Activated CD4-positive, alpha-beta T cell treated with anti-CD3 and anti-CD28 coated beads, Interleukin-2, Interleukin-6, amounts not matched to agents 100 ng/mL and 50 ng/mL, durations not matched to agents 16 hours and 8 hours (primary cell): Measurements from ENCODE around the gene AEBP1.

Experiments
- DNase-seq: peaks from one replicate; pipeline ENCODE4 v3.0.0-alpha.2; 2020

The AEBP1 gene

DNA sequence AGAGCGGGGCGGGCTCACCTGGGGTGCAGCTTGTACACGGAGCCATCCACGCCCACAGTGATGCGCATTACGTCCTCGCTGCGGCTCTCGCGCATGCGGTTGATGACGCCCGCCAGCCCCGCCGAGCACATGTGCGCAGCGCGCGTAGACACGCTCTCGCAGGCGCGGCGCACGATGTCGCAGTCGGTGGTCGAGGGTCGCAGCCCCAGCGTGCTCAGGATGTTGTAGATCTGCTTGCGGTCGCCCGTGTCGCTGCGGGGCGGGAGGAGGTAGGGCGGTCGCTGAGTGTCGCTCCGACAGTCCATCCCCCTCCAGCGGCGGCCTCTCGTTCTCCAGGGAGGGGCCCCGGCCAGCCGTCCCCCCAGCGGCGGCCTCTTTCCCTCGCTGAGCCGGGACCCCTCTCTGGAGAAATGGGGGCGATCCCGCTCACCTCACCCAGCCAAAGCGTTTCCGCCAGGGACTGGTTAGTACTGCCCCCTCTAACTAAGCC, 41.4 kb downstream of the AEBP1 start:
- peak; percentile 41 for DNase-seq

DNA sequence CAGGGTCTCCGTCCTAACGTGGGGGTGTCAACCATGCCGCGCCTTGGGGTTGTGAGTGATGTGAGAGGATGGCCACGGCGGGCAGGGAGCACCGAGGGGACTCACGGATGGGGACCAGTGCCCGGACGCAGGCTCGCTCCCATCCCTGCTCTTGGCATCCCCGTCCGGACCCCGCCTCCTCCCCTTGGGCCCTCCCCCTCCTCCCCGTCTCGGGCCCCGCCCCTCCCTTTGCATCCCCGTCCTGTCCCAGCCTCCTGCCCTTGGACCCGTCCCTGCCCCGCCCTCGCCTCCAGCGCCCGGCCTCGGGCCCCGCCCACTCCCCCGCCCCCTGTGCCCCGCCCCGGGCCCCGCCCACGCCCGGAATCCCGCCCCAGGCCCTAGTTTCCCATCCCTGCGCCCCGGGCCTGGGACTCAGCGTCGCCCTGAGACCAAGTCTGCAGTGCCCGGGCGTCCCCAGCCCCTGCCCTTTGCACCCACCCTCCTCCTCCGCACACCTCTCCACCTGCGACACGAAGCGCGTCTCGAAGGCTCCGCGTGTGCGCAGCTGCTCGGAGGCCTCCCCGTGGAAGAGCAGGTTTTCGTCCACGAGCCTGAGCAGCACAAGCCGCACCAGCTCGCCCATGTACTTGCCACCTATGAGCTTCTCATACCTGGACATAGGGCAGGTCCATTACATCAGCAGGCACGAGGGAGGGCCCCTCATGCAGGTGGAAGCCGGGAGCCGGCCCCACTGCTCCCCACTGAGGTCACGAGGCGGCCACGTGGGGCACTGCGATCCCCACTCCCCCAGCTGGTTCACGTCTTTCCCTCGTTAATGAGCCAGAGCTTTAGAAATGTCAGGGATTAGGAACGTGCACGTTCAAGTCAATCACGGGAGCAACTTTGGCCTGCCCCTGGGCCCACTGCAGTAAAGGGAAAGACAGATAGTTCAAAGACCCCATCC, 42.1 kb downstream of the AEBP1 start:
- peak; percentile 79 for DNase-seq

DNA sequence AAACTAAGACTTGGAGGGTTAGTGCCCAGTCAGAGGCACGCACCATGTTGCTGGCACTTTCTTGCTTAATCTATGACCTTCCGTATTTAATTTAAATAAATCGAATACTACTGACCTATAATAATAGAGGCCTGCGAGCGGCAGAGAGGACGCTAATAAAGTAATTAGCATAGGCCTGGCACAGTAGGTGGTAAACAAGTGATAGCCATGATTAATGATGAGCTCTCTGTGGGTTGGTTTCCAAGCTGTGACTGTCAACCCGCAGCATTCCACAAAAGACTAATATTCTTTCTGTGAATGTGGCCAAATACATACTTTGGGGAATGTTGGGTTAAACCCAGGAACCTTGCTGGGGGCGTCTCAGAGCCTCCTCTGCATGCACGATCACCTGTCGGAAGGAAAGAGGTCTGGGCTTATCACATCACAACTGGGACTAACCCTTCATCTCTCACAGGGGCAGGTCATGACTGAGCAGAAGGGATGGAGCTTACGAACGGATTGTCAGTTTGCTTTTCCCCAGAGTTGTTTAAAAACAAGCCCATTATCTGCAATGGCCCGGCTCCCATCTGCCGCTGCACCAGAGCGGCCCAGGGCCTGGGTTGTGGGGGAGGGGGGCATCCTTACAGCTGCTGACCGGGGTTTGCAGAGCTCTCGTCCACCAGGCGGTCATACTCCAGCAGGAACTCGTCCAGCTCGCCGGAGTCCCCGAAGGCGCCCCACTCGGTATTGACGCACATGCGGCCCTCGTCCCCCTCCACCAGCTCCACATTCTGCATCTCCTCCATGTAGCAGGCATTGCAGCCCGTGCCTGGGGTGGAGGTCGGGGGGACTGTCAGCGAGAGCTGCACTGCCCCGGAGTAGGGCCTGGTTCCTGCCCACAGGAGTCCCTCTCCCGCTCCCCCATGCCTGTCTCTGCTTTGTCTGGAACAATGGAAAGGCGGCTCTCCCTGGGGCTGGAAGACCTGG, 43.2 kb downstream of the AEBP1 start:
- no peak for DNase-seq

DNA sequence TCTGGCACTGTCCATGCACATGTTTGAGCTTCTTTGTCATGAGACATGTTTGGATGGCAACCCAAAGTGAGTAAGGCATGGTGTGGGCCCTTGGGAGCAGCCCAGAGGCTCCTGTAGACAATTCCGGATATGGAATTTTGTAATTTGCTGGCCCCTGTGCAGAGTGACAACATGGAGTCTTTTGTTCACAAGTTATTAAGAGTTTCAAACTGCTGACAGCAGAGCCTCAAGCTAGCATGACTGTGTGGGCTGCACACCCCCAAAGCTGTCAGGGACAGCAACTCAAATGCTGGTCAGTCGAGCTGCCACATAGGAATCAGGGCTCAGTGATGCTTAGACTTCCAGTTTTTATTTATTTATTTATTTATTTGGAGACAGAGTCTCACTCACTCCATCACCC, 44.0 kb downstream of the AEBP1 start:
- no peak for DNase-seq

DNA sequence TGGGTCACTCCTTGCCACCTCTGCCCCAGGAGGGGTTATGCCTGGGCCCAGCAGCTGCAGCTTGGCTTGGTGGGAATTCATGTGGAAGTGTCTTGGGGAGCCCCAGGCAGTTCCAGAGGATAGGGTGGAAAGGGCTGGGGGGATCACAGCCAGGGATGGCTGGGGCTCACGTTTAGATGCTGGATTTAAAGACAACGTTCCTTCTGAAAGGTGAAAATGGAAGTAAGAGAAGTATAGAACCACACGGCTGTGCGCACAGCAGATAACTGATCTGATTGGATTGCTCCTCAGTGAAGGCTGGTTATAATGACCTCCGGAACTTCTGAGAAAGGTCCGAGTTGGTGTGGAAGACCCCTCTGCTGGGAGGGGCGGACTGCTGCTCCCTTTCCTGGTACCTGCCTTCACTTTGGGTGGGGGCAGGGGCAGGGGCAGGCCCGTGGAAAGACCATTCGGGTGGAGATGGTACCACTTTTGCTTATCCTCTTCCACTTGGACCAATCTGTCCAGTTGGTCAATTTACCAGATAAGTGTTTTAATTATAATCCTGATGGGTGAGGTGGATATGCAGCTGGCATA, 44.9 kb downstream of the AEBP1 start:
- no peak for DNase-seq

DNA sequence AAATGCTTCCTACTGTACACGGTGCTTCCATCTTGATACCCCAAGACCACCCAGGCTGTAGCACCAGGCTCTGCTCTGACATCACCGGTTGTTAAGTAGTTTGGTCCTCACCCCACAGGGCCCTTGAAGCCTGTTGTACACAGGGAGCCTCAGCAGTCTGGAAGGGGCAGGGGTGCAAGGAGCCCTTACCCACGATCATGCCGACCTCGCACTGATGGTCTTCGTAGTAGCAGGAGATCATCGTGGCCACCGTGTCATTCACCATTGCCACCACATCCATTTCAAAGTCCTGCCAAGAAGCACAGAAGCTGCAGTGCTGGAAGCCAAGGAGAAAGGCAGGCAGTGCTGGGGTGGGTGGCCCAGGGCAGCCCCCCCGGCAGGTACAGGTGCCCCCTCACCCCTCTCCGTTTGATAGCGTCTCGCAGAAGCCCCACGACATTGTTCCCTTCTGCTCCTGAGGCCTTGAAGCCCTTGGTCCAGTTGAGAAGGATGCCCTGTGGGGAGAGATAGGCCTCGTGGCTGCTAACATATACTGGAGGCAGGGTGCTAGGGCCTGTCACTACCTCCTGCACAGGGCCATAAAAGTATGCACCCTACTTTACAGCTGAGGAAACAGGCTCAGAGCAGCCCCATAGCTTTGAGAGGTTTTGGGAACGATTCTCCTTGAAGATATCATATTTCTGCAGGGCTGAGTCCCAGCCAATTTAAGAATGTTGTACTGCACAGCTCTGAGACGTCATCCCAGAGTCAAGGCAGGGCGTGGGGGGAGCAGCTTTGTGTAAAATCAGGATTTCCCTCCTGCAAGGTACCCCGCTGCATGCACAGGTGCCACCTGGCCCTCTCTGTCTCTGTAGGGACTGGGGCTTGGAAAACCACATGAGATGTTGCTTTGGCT, 45.7 kb downstream of the AEBP1 start:
- no peak for DNase-seq

DNA sequence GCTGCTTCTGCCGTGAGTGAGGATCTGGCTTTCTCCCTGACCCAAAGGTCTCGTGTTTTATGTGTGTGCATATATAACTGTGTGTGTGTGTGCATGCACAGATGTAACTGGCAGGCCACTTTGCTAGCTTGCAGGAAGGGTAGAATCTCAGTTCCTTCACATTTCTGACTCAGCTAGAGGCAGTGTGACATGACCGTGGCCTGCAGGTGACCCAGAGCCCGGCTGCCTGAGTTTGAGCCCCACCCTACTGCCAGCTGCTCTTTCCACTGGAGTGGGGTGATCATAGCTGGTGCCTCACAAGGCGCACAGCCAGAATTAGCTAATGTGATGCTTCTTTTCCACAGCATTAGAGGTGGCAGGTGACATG, 46.3 kb downstream of the AEBP1 start:
- no peak for DNase-seq

DNA sequence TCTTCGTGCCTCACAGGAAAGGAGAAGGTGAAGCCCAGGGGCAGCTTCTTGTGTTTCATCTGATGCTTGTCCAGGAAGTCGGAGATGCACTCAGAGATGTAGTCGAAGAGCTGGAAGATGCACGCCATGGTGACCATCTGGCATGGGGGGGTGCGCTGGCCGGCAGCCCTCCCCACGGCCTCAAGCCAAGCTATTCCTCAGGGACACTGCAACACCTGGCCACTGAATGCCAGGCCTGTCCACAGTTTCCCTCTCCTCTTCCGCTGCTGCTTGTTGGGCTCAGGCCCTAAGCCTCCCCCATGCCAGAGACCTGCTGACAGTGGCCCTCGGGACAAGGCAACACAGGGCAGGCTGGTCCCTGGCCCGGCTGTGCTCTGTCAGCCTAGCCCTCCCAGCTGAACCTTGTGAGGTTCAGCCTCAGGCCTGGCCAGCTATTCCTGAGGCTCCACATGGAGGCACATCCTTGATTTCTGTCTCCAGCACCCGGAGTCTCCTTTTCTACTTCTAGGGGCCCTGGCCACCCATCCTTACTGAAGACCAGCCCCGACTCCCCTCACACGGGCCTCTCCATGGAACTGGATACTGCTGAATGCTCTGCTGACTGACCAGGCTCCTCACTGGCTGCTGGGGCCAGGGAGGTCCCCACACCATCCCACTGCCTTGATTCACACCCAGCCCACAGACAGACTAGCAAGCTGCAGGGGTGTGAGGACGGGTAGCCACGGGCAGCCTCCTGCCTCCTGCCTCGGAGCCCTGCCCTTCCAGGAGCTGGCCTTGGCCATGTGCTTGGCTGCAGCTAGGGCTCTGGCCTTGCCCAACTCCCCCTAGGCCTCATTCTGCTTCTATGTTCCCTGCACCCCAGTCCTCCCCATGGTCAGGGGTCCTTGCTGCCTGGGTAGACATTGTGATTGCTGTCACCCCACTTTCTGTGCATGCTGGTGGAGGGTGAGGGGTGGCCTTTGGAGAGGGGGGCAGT, 47.1 kb downstream of the AEBP1 start:
- DNase-seq = no peak

DNA sequence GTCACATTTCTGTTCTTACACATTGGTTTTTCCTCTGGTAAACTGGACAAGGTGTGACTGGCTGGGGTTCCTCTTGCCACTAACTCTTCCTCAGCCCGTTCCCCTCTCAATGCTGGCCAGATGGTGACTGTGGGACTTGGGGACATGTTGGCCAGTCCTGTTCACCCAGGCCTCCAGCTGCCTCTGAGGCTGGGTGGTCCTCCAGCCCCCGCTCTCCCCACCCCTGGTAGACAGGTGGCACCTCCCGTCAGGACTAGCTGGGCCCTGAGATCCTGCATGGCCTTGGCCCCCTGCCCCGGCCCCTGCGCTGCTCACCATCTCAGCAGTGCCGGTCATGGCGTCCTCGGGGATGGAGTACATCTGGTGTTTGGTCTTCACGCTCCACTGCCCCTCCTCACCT, 47.8 kb downstream of the AEBP1 start:
- DNase-seq = no peak

DNA sequence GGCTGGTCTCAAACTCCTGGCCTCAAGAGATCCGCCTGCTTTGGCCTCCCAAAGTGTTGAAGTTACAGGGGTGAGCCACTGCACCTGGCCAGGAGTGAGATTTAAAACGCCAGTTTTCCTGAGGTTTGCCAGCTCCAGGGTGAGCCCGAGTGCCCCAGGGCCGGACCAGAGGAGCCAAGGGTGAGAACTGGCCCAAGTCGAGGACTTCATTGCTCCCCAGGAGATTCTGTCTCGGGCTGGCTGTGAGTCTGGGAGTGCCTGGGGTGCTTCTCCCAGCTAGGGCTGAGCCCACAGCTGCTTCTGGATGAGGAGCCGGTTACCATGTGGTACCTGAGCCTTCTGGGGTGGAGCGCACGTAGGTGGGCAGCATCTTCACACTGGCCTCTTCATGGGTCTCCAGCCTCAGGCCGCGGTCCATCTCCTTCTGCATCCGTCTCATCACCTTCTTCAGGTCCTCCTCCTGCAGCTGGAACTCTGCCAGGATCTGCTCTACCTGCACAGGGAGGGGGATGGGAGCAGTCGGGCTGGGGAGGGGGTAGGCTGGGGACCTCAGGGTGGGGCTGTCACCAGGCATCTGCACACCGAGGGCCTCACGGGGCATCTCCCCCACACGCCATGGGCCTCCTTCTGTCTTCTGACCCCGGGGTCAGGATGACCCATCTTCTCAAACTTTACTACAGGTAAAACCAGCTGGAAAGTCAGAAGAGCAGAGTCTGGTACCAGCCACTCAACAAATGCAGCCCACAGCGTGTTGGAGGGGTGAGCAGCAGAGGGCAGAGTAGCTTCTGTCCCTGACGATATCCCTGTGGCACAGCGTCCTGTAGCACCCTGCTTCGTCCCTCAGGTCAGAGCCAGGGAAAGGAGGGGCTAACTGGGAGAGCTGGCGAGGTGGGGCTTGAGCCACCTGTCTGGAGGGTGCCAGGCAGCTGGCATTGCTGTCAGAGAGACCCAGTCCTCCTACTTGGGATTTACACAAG, 49.1 kb downstream of the AEBP1 start:
- DNase-seq = no peak

DNA sequence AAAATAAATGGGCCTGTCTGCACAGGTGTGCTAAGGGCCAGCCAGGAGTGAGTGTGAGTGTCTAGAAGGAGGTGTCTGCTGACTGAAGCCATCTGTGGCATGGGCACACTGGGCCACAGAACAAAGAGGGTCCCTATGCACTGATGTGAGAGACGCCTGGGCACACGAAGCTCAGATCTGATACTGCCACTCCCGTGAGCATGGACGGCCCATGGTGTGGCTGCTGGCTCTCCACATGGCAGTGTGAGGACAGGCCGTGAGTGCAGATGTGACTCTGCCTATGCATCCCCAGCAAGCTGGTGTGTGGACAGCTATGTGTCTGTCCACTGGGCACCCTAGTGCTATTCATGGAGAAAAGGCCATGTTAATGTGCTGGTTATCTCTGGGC, 49.8 kb downstream of the AEBP1 start:
- no peak for DNase-seq

DNA sequence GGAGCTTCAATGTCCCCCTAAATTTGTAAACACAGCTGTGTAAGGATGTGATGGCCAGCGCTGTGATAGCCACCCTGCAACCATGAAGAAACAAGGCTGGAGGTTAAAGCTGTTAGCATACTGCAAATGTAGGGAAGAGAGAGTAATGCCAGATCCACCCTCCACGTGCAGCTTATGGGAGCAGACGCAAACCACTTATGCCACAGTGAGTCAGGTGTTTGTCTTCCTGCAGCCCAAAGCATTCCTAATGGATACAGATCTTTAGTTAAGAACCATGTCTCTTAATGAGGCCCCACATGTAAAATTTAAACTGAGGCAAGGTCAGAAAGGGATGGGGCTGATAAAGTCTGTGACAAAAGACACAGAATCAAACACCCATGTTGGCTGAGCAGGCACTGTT, 50.6 kb downstream of the AEBP1 start:
- DNase-seq = no peak

DNA sequence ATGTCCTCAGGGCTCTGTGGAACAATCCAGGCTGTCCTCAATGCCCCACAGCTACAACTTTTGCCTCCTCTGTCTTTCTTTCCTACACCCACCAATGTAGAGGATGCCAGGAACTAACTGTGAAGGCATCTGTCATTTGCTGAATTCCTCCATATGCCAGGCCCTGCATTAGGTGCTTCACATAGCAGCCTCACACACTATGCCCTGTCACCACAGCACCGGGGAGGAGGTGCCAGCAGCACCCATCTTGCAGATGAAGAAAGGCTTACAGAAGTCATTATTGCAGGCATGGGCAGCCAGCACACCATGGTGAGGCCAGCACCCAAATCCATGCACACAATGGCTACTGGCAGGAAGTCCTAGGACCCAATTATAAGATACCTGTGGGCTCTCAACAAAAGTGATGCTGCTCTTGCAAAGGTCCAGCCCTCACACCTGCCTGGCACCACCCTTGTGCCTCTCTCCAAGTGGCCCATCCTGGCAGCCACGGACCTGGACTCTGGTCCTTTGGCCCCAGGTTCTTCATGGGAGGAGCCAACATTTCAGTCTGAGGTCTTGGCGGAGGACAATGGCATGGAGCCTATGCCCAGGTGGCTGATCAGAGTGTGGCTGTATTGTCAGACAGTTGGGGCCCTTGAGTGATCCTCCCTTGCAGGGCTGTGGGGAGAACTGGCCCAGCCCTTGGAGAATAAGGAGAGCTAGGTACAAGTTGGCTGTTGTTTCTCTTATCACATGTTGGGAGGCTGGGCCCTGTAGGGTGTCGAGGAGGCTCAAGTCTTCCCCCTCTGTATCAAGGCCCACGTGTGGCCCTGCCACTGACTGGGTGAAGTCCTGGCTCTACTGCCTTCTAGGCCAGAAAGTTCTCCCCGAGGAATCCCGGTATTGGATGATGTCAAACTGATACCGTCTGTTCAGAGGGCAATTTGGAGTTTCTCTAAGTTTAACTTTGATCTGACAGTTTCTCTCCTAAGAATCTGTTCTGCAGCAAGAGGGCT, 51.3 kb downstream of the AEBP1 start:
- no peak for DNase-seq

DNA sequence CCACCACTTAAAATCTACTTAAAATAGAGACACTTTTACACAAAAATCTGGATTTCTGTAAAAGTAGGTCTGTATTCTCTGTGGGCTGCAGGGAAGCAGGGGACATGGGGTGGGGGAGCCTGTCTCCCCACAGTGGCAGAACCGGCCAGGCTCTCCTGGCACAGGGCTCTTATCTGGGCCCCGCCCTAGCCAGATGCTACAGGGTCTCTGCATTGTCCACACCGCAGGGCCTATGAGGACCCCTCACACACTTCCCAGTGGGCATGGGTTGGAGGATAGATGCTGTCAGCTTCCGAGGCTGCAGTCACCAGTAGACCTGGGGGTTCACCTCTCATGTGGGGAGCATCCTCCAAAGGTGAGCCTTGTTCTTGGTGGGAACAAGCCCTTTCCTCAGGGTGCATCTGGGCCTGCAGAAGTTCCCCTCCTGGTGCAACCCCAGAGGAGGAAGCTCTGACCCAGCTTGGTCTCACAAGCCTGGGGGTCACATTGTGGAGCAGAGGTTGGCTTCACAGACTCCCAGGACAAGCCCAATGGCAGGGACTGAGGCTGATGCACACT, 52.4 kb downstream of the AEBP1 start:
- DNase-seq = no peak

DNA sequence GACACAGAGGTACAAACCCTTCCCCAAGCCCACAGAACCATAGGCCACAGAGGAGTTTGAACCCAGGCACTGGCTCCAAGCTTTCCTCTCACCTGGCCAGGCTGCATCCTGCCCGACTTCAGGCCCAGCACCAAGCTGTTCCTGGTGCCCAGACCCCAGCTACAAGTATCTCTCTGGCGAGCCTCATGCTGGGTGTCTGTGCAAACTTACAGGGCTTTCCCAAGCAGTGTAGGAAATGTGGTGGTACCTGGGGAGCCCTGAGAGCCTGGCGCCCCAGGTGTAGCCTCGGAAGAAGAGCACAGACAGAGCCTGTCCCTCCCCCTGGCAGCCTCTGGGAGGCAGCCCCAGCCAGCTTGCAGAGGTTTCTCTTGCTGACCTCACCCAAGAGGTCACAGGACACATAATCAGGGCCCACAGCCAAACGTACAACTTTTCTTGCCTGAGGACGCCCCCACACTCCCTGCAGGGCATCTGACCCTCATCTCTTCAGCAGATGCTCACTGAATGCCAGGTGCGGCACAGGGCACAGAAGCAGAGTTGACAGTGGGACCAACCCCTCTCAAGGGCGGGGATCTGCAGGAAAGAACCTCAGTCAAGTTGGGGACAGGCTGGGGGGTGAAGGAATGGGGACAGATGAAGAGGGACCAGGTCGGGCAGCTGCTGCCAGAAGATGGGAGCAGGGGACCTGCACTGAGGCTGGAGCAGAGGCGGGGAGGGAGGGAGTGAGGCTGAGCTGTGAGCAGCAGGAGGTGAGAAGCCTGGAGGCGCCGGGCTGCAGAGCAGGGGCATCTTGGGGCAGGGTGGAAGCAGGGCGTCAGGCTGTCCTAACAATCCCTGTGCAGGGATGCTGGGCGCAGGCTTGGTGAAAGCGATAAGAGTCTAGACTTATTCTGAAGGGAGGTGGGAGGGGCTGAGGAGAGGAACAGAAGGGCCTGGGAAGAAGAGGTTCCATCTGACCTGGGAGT, 53.3 kb downstream of the AEBP1 start:
- DNase-seq = no peak

DNA sequence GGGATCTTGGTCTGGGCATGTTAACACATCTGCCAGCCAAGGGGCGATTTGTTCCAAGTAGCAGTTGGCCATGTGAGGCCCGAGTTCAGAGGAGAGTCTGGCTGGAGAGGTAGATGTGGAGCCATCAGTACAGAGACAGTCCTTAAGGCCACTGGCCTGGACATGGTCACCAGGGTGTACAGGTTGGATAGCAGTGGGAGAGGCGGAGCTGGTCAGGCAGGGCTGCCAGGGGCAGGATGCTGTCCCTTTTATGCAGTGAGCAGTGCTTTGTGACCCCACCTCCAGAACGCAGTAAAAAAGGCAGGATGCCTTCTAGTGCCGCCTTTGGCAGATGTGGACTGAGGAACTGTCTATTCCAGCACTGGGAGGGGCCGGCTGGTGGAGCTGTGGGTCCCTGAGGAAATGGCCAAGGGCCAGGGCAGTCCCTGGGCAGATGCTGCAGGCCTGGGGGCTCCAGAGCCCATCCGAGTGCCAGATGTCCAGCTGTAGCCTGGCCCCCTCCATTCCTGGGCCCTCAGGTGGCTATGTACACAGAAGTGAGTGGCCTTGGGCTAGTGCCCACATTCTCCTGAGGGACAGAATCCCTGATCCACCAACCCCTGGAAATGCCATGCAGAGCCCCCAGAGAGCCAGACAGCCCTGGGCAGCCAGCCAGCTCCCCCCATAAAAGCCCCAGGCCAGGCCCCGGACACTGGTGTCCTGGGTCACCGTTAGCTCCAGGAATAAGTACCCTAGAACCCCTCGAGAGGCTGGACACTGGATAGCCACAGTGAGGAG, 54.1 kb downstream of the AEBP1 start:
- DNase-seq = no peak
